PC-9 (cell line): Measurements from ENCODE around the gene STAB1. TPM values are rescaled to one million over a fixed set of nuclear protein-coding genes. Genes with fewer than 3 reads are reported as not detected.

Source experiments
- BruUV-seq: library from RNA; stranded (reverse); fragments of 400-500 nt; replicated peaks from 2 replicates; lab custom pipeline; 2021; lab: Mats Ljungman, UMichigan
- CTCF ChIA-PET: fragments of 300-600 bp; sonication (Branson Sonifier 250); formaldehyde crosslinking; loops from one replicate; lab custom pipeline; 2022; ENCODE audit warnings: antibody characterized with exemption; lab: Charles Lee
- POLR2A ChIA-PET: fragments of 300-600 bp; sonication (Branson Sonifier 250); formaldehyde crosslinking; loops from one replicate; lab custom pipeline; 2022; ENCODE audit warnings: antibody characterized with exemption; ENCODE audit not compliant: unreplicated experiment; lab: Charles Lee
- DNase-seq, 2 experiments: peaks; one replicate each; pipeline versions ENCODE4 v3.0.0 to v3.0.0-alpha.2; 2015 to 2022; ENCODE audit warnings: mixed read lengths in 1 of 2
- H2AFZ ChIP-seq: fragments of 200-600 bp; sonication (generic); 2 replicates; pipeline ENCODE4 v1.8.1; 2017; ENCODE audit warnings: antibody characterized with exemption
- H3F3A ChIP-seq: fragments of 200-600 bp; sonication (generic); 2 replicates; pipeline ENCODE4 v1.8.1; 2017; ENCODE audit warnings: antibody characterized with exemption, mild to moderate bottlenecking, low read depth; ENCODE audit not compliant: insufficient read depth
- H3K27ac ChIP-seq: fragments of 200-600 bp; sonication (generic); 2 replicates; pipeline ENCODE4 v1.6.1; 2016; ENCODE audit warnings: mixed run types
- H3K27me3 ChIP-seq: fragments of 200-600 bp; sonication (generic); 2 replicates; pipeline ENCODE4 v1.6.1; 2016; ENCODE audit warnings: low read depth, mixed run types; ENCODE audit not compliant: insufficient read depth
- H3K36me3 ChIP-seq: fragments of 200-600 bp; sonication (generic); 2 replicates; pipeline ENCODE4 v1.6.1; 2016; ENCODE audit warnings: low read depth, mixed run types
- H3K4me1 ChIP-seq: fragments of 200-600 bp; sonication (generic); replicated peaks from 2 replicates; pipeline ENCODE4 v1.6.1; 2016; ENCODE audit warnings: mixed run types; ENCODE audit not compliant: insufficient read depth
- H3K4me2 ChIP-seq: fragments of 200-600 bp; sonication (generic); 2 replicates; pipeline ENCODE4 v1.6.1; 2017; ENCODE audit warnings: mixed run types
- H3K4me3 ChIP-seq: fragments of 200-600 bp; sonication (generic); 2 replicates; pipeline ENCODE4 v1.6.1; 2016; ENCODE audit warnings: mixed run types
- H3K79me2 ChIP-seq: fragments of 200-600 bp; sonication (generic); 2 replicates; pipeline ENCODE4 v1.6.1; 2017; ENCODE audit warnings: low read depth, mixed run types
- H3K9me2 ChIP-seq: fragments of 200-600 bp; sonication (generic); 2 replicates; pipeline ENCODE4 v1.8.1; 2017; ENCODE audit warnings: mild to moderate bottlenecking; ENCODE audit not compliant: insufficient read depth
- H3K9me3 ChIP-seq: fragments of 200-600 bp; sonication (generic); 2 replicates; pipeline ENCODE4 v1.8.1; 2016; ENCODE audit warnings: low read depth; ENCODE audit not compliant: insufficient read depth
- H4K20me1 ChIP-seq: fragments of 200-600 bp; sonication (generic); 2 replicates; pipeline ENCODE4 v1.8.1; 2017; ENCODE audit not compliant: insufficient read depth
- CTCF ChIP-seq: fragments of 200-600 bp; sonication (generic); conservative IDR thresholded peaks from 2 replicates; pipeline ENCODE4 v1.6.1; 2017; ENCODE audit warnings: mixed run types, antibody characterized with exemption, mild to moderate bottlenecking, moderate library complexity
- EZH2 ChIP-seq: fragments of 200-600 bp; sonication (generic); IDR thresholded peaks from 2 replicates; pipeline ENCODE4 v1.8.0; 2017; ENCODE audit warnings: antibody characterized with exemption, low read depth
- intact Hi-C: fragments of 100-400 bp; cut with micrococcal nuclease; formaldehyde crosslinking; loops from one replicate; pipeline ENCODE4 v1.10.0; 2022; ENCODE audit not compliant: unreplicated experiment
- total RNA-seq: library from RNA; stranded (reverse); gene quantifications from 2 replicates; pipeline ENCODE4 v1.2.3, GENCODE V29; 2021

Gene STAB1
- total RNA-seq, 1 experiment from 2014 or later = 0.04 TPM

GRCh38 chr3:52480768-52481715 is 14.1 kb upstream of the STAB1 start:
- H3K9me3 ChIP-seq = no peaks in the 10 kb centered on the region
- H3F3A ChIP-seq = no peaks in the 10 kb centered on the region
- intact Hi-C loops = no loop called here
- ChIA-PET POLR2A (no interaction called here), CTCF (no interaction called here)
- BruUV-seq = no TSS peak
- no peaks in the 10 kb centered on the region for H3K4me1 ChIP-seq
- H3K4me3 ChIP-seq = no peak overlapping the region
- no peaks in the 10 kb centered on the region for H3K36me3 ChIP-seq
- no peak for DNase-seq
- H2AFZ ChIP-seq = no peak overlapping the region
- no peaks in the 10 kb centered on the region for H3K27me3 ChIP-seq
- no peaks in the 10 kb centered on the region for H4K20me1 ChIP-seq
- H3K79me2 ChIP-seq = no peaks in the 10 kb centered on the region
- TF ChIP-seq EZH2 (no peak), CTCF (no peak)
- H3K4me2 ChIP-seq = no peak overlapping the region
- no peaks in the 10 kb centered on the region for H3K9me2 ChIP-seq
- H3K27ac ChIP-seq = no peak overlapping the region

GRCh38 chr3:52481819-52482521 is 13.2 kb upstream of the STAB1 start:
- H3K36me3 ChIP-seq = no peaks in the 10 kb centered on the region
- H4K20me1 ChIP-seq = no peaks in the 10 kb centered on the region
- no peaks in the 10 kb centered on the region for H3K79me2 ChIP-seq
- ChIA-PET POLR2A (no interaction called here), CTCF (no interaction called here)
- no peaks in the 10 kb centered on the region for H3F3A ChIP-seq
- no peak overlapping the region for H3K4me3 ChIP-seq
- no peaks in the 10 kb centered on the region for H3K9me2 ChIP-seq
- no peaks in the 10 kb centered on the region for H3K4me1 ChIP-seq
- H2AFZ ChIP-seq = no peak overlapping the region
- no peaks in the 10 kb centered on the region for H3K27me3 ChIP-seq
- H3K27ac ChIP-seq = no peak overlapping the region
- intact Hi-C loops = no loop called here
- no TSS peak for BruUV-seq
- no peak overlapping the region for H3K4me2 ChIP-seq
- DNase-seq = no peak
- TF ChIP-seq EZH2 = no peak
- peak; percentile 40; the same call in 1 of the 2 replicates for TF ChIP-seq CTCF
- no peaks in the 10 kb centered on the region for H3K9me3 ChIP-seq

GRCh38 chr3:52483081-52483480 is 12.1 kb upstream of the STAB1 start:
- ChIA-PET CTCF (no interaction called here), POLR2A (no interaction called here)
- H2AFZ ChIP-seq = no peak overlapping the region
- BruUV-seq = no TSS peak
- no peaks in the 10 kb centered on the region for H3K9me3 ChIP-seq
- DNase-seq = no peak
- no peak overlapping the region for H3K4me3 ChIP-seq
- H3K9me2 ChIP-seq = no peaks in the 10 kb centered on the region
- H3K4me1 ChIP-seq = no peaks in the 10 kb centered on the region
- no peak overlapping the region for H3K27ac ChIP-seq
- no peaks in the 10 kb centered on the region for H3K36me3 ChIP-seq
- no peaks in the 10 kb centered on the region for H4K20me1 ChIP-seq
- H3K27me3 ChIP-seq = no peaks in the 10 kb centered on the region
- no peaks in the 10 kb centered on the region for H3K79me2 ChIP-seq
- no peak overlapping the region for H3K4me2 ChIP-seq
- no peaks in the 10 kb centered on the region for H3F3A ChIP-seq
- intact Hi-C loops = no loop called here
- TF ChIP-seq CTCF (no peak), EZH2 (no peak)
